Left ventricle myocardium inferior (tissue), 1 donor: ENCODE data around the gene PDCD2L. TPM values are rescaled to one million over a fixed set of nuclear protein-coding genes. Genes with fewer than 3 reads are reported as not detected.

ENCODE experiments used
- DNase-seq: peaks from one replicate; pipeline ENCODE4 v3.0.0-alpha.2; 2020
- H3K27ac ChIP-seq: fragments of 200-600 bp; replicated peaks from 2 replicates; pipeline ENCODE4 v1.8.0; 2021
- H3K27me3 ChIP-seq: fragments of 200-600 bp; 2 replicates; pipeline ENCODE4 v1.8.0; 2021; ENCODE audit warnings: low read depth
- H3K36me3 ChIP-seq: fragments of 200-600 bp; 2 replicates; pipeline ENCODE4 v1.8.0; 2021
- H3K4me1 ChIP-seq: fragments of 200-600 bp; 2 replicates; pipeline ENCODE4 v1.8.0; 2021
- H3K4me3 ChIP-seq: fragments of 200-600 bp; 2 replicates; pipeline ENCODE4 v1.8.0; 2021; ENCODE audit warnings: mild to moderate bottlenecking, moderate library complexity
- H3K9me3 ChIP-seq: fragments of 200-600 bp; replicated peaks from 2 replicates; pipeline ENCODE4 v1.8.0; 2021
- intact Hi-C: fragments of 100-400 bp; cut with micrococcal nuclease; formaldehyde crosslinking; loops from one replicate; pipeline ENCODE4 v1.11.0; 2022
- total RNA-seq: library from RNA; stranded (reverse); fragmentation: NEBNext Ultra II Directional; extraction: Animal tissue kit (Norgen Biotek cat#: 25700); gene quantifications from one replicate; pipeline ENCODE4 v1.2.1, GENCODE V29; 2021
- TF ChIP-seq, protein P1 (sequence below): fragments of 200-600 bp; IDR thresholded peaks from 2 replicates; pipeline ENCODE4 v1.8.0; 2021; ENCODE audit warnings: antibody characterized with exemption, mild to moderate bottlenecking, borderline replicate concordance
- donor health status: DM: no; HTN: yes; CAD: no; lungs with severe emphysema.

Gene PDCD2L
- total RNA-seq, 1 donor from 2014 or later, result 12.8 TPM

DNA sequence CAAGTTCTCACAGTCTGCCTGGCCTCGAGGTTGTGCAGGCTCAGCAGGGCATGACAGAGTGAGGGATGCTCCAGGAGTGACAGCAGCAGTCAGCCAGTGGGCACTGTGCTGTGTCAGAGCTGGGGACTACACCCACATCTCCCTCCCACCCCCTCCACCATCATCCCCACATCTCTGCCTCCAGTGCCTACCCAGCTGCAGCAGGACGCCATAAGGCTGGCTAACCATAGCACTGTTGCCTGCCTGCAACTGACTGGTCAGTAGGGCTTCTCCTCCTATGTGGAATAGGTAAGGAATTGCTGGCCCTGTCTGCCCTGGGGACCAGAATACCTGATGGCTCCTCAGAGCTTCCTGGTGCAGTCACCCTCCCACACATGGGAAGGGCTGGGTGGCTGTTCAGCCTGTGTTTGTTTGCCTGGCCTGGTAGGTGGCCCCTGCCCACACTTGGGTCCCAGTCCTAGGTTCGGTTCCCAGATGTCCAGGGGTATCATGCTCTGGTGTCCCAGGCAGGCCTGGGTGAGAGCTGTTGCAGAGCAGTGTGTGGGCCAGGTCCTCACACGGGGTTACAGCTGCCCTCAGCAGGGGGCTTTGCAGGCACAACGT is 23.5 kb upstream of the PDCD2L start:
- Histone ChIP-seq H3K4me3 (no peak overlapping the region), H3K27ac (no peak overlapping the region), H3K4me1 (peaks cover 6% of the 10 kb centered on the region), H3K9me3 (no peaks in the 10 kb centered on the region), H3K36me3 (peaks cover 94% of the 10 kb centered on the region), H3K27me3 (no peaks in the 10 kb centered on the region)
- intact Hi-C loops, result no loop called here
- TF ChIP-seq, protein P1, sequence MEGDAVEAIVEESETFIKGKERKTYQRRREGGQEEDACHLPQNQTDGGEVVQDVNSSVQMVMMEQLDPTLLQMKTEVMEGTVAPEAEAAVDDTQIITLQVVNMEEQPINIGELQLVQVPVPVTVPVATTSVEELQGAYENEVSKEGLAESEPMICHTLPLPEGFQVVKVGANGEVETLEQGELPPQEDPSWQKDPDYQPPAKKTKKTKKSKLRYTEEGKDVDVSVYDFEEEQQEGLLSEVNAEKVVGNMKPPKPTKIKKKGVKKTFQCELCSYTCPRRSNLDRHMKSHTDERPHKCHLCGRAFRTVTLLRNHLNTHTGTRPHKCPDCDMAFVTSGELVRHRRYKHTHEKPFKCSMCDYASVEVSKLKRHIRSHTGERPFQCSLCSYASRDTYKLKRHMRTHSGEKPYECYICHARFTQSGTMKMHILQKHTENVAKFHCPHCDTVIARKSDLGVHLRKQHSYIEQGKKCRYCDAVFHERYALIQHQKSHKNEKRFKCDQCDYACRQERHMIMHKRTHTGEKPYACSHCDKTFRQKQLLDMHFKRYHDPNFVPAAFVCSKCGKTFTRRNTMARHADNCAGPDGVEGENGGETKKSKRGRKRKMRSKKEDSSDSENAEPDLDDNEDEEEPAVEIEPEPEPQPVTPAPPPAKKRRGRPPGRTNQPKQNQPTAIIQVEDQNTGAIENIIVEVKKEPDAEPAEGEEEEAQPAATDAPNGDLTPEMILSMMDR, result no peak
- no peak for DNase-seq

DNA sequence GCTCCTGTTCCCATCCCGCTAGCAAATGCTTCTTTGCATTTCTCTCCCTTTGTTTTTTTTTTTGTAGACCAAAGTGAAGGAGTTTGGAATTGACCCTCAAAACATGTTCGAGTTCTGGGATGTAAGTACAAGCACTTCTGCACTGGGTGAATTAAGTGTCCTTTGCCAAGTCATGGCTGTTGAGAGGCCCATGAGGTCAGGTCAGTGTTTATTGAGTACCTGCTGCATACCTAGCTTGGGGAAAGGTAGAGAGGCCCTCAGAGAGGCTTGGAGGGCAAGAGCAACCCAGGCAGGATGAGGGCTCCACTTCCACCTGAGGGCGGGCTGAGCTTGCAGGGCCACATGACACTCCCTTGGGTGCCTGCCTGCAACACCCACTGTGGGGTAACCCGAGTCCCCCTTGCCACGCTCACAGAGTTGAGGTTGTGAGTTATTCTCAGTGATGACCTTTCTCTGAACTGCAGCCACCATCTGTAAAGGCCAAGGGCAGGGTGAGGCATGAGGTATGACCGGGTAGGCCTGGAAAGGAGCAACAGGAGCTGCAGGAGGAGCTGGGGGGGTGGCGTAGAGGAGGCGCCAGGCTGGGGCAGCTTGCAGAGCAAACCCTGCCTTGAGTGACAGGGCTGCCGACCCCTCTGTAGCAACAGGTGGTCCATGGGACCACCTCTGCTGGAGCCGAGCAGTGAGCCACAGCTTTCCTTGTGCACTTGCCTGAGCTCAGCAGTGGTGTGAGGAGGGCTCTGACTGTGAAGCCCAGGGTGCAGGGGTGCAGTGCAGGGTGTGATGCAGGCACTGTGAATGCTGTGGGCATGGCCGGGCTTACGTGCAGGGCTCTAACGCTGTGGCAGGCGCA is 22.6 kb upstream of the PDCD2L start:
- Histone ChIP-seq H3K27me3 (no peaks in the 10 kb centered on the region), H3K9me3 (no peaks in the 10 kb centered on the region), H3K4me3 (no peak overlapping the region), H3K4me1 (peaks cover 6% of the 10 kb centered on the region), H3K36me3 (peaks cover 93% of the 10 kb centered on the region), H3K27ac (no peak overlapping the region)
- intact Hi-C loops, result no loop called here
- no peak for DNase-seq
- TF ChIP-seq, protein P1, result no peak

GRCh38 chr19:34382471-34382870 is 21.7 kb upstream of the PDCD2L start:
- Histone ChIP-seq H3K36me3 (peaks cover 93% of the 10 kb centered on the region), H3K27me3 (no peaks in the 10 kb centered on the region), H3K4me1 (peaks cover 6% of the 10 kb centered on the region), H3K27ac (no peak overlapping the region), H3K4me3 (no peak overlapping the region), H3K9me3 (no peaks in the 10 kb centered on the region)
- no peak for DNase-seq
- intact Hi-C loops, result no loop called here
- TF ChIP-seq, protein P1, result no peak

DNA sequence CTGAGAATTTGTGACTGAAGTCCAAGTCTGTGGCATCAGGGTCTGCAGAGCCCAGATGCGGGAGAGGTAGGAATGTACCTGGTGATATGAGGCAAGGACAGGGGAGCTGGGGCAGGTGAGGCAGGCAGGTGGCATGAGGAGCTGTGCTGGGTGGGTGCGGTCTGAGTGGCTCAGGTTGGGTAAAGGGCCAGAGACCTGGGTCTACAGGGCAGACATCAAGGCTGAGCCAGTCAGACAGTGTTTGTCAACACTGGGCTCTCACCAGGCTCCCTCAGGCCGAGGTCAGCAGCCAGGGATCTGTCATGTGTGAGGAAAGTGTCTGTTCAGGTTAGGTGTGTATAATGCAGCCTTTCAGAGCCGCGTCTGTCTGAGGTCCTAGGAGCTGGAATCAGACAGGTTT is 20.6 kb upstream of the PDCD2L start:
- TF ChIP-seq, protein P1, result no peak
- Histone ChIP-seq H3K27ac (no peak overlapping the region), H3K9me3 (no peaks in the 10 kb centered on the region), H3K4me1 (peaks cover 6% of the 10 kb centered on the region), H3K36me3 (peaks cover 93% of the 10 kb centered on the region), H3K4me3 (no peak overlapping the region), H3K27me3 (no peaks in the 10 kb centered on the region)
- DNase-seq, result no peak
- intact Hi-C loops, result no loop called here

GRCh38 chr19:34386645-34387445 is 17.4 kb upstream of the PDCD2L start:
- TF ChIP-seq, protein P1, result no peak
- Histone ChIP-seq H3K4me3 (no peak overlapping the region), H3K27me3 (no peaks in the 10 kb centered on the region), H3K36me3 (peaks cover 93% of the 10 kb centered on the region), H3K4me1 (no peaks in the 10 kb centered on the region), H3K9me3 (no peaks in the 10 kb centered on the region), H3K27ac (no peak overlapping the region)
- intact Hi-C loops, result no loop called here
- DNase-seq, result no peak
